Keratinocyte (primary cell): ENCODE results near the gene ANKRD16. TPM values are rescaled to one million over a fixed set of nuclear protein-coding genes. Genes with fewer than 3 reads are reported as not detected.

Experiments
- DNase-seq: peaks from one replicate; pipeline ENCODE4 v3.0.0-alpha.2; 2011; ENCODE audit warnings: low read depth, missing footprints, low spot score
- FAIRE-seq: peaks from 2 replicates; lab custom pipeline; 2011; peaks lifted over from hg19 to GRCh38; lab: Jason Lieb, UNC
- H2AFZ ChIP-seq: 2 replicates; pipeline ENCODE4 v1.6.0; 2012; ENCODE audit warnings: low read length, control low read depth, inconsistent platforms; ENCODE audit not compliant: control insufficient read depth
- H3K27ac ChIP-seq: 2 replicates; pipeline ENCODE4 v1.5.1; 2011; ENCODE audit warnings: low read length; ENCODE audit not compliant: control insufficient read depth, insufficient read depth
- H3K27me3 ChIP-seq: 3 replicates; pipeline ENCODE4 v1.6.0; 2011; ENCODE audit warnings: low read length; ENCODE audit not compliant: control insufficient read depth, insufficient read depth; ENCODE audit errors: extremely low read depth
- H3K36me3 ChIP-seq, 2 experiments: 2 replicates in 1 of 2; 3 replicates in 1 of 2; pipeline ENCODE4 v1.5.1; 2011; ENCODE audit warnings: low read length in 2 of 2, mild to moderate bottlenecking in 1 of 2; ENCODE audit not compliant: control insufficient read depth in 2 of 2, insufficient read depth in 2 of 2; ENCODE audit errors: extremely low read depth in 1 of 2
- H3K4me1 ChIP-seq: 3 replicates; pipeline ENCODE4 v1.5.1; 2011; ENCODE audit warnings: low read length; ENCODE audit not compliant: control insufficient read depth, insufficient read depth; ENCODE audit errors: extremely low read depth
- H3K4me2 ChIP-seq: 3 replicates; pipeline ENCODE4 v1.6.0; 2011; ENCODE audit warnings: low read depth, low read length; ENCODE audit not compliant: control insufficient read depth, insufficient read depth; ENCODE audit errors: extremely low read depth
- H3K4me3 ChIP-seq, 3 experiments: fragments of 200-600 bp in 1 of 3; sonication (generic) in 1 of 3; 2 replicates in 2 of 3; 3 replicates in 1 of 3; pipeline ENCODE4 v1.5.1; 2011 to 2016; ENCODE audit warnings: low read length in 3 of 3, mild to moderate bottlenecking in 3 of 3, control low read depth in 2 of 3, inconsistent platforms in 1 of 3, low read depth in 1 of 3, mixed read lengths in 1 of 3, mixed run types in 1 of 3, moderate library complexity in 1 of 3; ENCODE audit not compliant: control insufficient read depth in 2 of 3, insufficient read depth in 2 of 3; ENCODE audit errors: extremely low read depth in 1 of 3
- H3K79me2 ChIP-seq: 2 replicates; pipeline ENCODE4 v1.6.0; 2012; ENCODE audit warnings: low read length; ENCODE audit not compliant: control insufficient read depth, insufficient read depth
- H3K9ac ChIP-seq: 3 replicates; pipeline ENCODE4 v1.6.0; 2011; ENCODE audit warnings: low read length; ENCODE audit not compliant: control insufficient read depth, insufficient read depth; ENCODE audit errors: extremely low read depth
- H3K9me1 ChIP-seq: 3 replicates; pipeline ENCODE4 v1.6.0; 2011; ENCODE audit warnings: low read length; ENCODE audit not compliant: control insufficient read depth, insufficient read depth; ENCODE audit errors: extremely low read depth
- H3K9me3 ChIP-seq: 2 replicates; pipeline ENCODE4 v1.5.1; 2012; ENCODE audit warnings: low read depth, low read length; ENCODE audit not compliant: control insufficient read depth
- H4K20me1 ChIP-seq: 3 replicates; pipeline ENCODE4 v1.6.0; 2011; ENCODE audit warnings: low read length; ENCODE audit not compliant: control insufficient read depth, insufficient read depth; ENCODE audit errors: extremely low read depth
- EZH2 ChIP-seq: IDR thresholded peaks from one replicate; pipeline ENCODE4 v1.6.1; 2012; ENCODE audit warnings: inconsistent platforms, mild to moderate bottlenecking, low read length, moderate library complexity
- dilution Hi-C: fragments of 300-500 bp; cut with MboI; formaldehyde crosslinking; loops from one replicate; pipeline ENCODE4 v1.7.0; 2020; ENCODE audit warnings: low sequenced_read_pairs; ENCODE audit not compliant: extremely low pct_ligation_motif_present
- polyA plus RNA-seq, 5 experiments: library from polyadenylated mRNA; depleted of rRNA in 3 of 5; stranded (reverse) in 3 of 5; stranded (forward) in 1 of 5; unstranded in 1 of 5; fragments of >200 nt; gene quantifications; 1 replicate in 1 of 5; 2 replicates in 3 of 5; 3 replicates in 1 of 5; pipeline versions ENCODE4 v1.2.1 to v1.2.3, GENCODE V29; 2011 to 2012; ENCODE audit warnings: missing spikeins in 2 of 5, low read depth in 1 of 5, low replicate concordance in 1 of 5
- TF ChIP-seq, protein P1 (sequence below), 3 experiments: IDR thresholded peaks in 1 of 3; conservative IDR thresholded peaks in 1 of 3; optimal IDR thresholded peaks in 1 of 3; 2 replicates in 2 of 3; 3 replicates in 1 of 3; pipeline versions ENCODE3 to v1.5.1; 2011; ENCODE audit warnings: low read length in 3 of 3, mild to moderate bottlenecking in 3 of 3, moderate library complexity in 2 of 3, control low read depth in 1 of 3, inconsistent platforms in 1 of 3; ENCODE audit not compliant: insufficient read depth in 2 of 3; ENCODE audit errors: extremely low read depth in 1 of 3

Gene ANKRD16
- polyA plus RNA-seq, 1 donor (not counting 4 experiments of a cell fraction or from before 2014, with no cell fraction given), result 6.2 TPM

DNA sequence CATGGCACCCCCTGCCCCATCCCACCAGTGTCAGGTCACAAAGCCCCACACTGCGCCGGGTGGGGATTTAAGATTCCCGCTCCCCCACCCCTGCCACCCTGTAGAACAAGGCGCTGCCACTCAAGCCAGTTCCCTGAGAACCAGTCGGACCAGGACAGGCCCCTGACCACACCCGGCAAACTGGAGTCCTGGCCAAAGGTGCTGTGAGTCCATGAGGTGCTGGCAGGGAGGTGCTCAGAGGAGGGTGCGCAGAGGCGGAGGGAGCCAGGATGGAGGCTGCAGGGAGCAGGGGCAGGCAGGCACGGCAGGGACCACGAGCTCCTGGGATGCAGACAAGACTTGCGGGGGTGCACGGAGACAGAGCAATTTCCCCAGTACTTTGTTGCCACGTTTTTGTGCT, 56.7 kb downstream of the ANKRD16 start:
- DNase-seq, result no peak
- H3K4me3 ChIP-seq, result no peak overlapping the region
- H3K27ac ChIP-seq, result no peak overlapping the region

DNA sequence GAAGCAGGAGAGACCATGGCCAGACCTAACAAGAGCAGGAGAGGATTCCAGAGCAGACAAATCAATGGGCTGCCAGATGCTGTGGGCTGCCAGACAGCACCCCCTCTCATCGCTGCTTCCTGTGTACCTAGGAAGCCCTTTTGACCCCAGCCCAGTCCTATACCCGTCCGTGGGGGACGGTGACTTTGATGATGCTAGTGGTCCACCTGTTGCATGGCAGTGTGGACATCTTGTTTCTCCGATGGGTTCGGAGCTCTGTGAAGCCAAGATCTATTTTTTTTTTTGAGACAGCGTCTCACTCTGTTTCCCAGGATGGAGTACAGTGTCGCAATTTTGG, 58.3 kb downstream of the ANKRD16 start:
- H3K9ac ChIP-seq, result no peak overlapping the region
- no peak overlapping the region for H3K27ac ChIP-seq
- no peaks in the 10 kb centered on the region for H3K79me2 ChIP-seq
- dilution Hi-C loops, result no loop called here
- no peaks in the 10 kb centered on the region for H3K9me3 ChIP-seq
- no peaks in the 10 kb centered on the region for H3K36me3 ChIP-seq
- H4K20me1 ChIP-seq, result no peaks in the 10 kb centered on the region
- no peak for TF ChIP-seq EZH2
- no peak overlapping the region for H3K4me3 ChIP-seq
- FAIRE-seq (no peak), DNase-seq (no peak)
- no peaks in the 10 kb centered on the region for H3K9me1 ChIP-seq
- peaks cover 9% of the 10 kb centered on the region for H3K27me3 ChIP-seq
- no peak overlapping the region for H3K4me2 ChIP-seq
- H3K4me1 ChIP-seq, result no peaks in the 10 kb centered on the region
- H2AFZ ChIP-seq, result no peak overlapping the region

More for the DNA sequence above, 56.7 kb downstream of the ANKRD16 start:
- Histone ChIP-seq H3K9me3 (no peaks in the 10 kb centered on the region), H3K4me2 (no peak overlapping the region), H2AFZ (peak overlapping the region; percentile 20), H3K36me3 (no peaks in the 10 kb centered on the region), H4K20me1 (no peaks in the 10 kb centered on the region), H3K9me1 (no peaks in the 10 kb centered on the region), H3K4me1 (no peaks in the 10 kb centered on the region), H3K79me2 (no peaks in the 10 kb centered on the region), H3K9ac (no peak overlapping the region), H3K27me3 (peaks cover 9% of the 10 kb centered on the region)
- dilution Hi-C loops, result no loop called here
- FAIRE-seq, result no peak
- TF ChIP-seq EZH2, result no peak
- TF ChIP-seq, protein P1, sequence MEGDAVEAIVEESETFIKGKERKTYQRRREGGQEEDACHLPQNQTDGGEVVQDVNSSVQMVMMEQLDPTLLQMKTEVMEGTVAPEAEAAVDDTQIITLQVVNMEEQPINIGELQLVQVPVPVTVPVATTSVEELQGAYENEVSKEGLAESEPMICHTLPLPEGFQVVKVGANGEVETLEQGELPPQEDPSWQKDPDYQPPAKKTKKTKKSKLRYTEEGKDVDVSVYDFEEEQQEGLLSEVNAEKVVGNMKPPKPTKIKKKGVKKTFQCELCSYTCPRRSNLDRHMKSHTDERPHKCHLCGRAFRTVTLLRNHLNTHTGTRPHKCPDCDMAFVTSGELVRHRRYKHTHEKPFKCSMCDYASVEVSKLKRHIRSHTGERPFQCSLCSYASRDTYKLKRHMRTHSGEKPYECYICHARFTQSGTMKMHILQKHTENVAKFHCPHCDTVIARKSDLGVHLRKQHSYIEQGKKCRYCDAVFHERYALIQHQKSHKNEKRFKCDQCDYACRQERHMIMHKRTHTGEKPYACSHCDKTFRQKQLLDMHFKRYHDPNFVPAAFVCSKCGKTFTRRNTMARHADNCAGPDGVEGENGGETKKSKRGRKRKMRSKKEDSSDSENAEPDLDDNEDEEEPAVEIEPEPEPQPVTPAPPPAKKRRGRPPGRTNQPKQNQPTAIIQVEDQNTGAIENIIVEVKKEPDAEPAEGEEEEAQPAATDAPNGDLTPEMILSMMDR (optimal IDR thresholded peaks at IDR 0.05 in 1 of 3, IDR thresholded peaks at IDR 0.05 in 1 of 3, conservative IDR thresholded peaks at IDR 0.05 in 1 of 3; ENCODE audit: extremely low read depth in 1 of 3, insufficient read depth in 2 of 3, low read length in 3 of 3), result no peak
